ENCODE results near the gene DNAJC7.
A peak's percentile ranks its signal among the peaks of the same experiment; 100 is the strongest.

The DNAJC7 gene

DNA sequence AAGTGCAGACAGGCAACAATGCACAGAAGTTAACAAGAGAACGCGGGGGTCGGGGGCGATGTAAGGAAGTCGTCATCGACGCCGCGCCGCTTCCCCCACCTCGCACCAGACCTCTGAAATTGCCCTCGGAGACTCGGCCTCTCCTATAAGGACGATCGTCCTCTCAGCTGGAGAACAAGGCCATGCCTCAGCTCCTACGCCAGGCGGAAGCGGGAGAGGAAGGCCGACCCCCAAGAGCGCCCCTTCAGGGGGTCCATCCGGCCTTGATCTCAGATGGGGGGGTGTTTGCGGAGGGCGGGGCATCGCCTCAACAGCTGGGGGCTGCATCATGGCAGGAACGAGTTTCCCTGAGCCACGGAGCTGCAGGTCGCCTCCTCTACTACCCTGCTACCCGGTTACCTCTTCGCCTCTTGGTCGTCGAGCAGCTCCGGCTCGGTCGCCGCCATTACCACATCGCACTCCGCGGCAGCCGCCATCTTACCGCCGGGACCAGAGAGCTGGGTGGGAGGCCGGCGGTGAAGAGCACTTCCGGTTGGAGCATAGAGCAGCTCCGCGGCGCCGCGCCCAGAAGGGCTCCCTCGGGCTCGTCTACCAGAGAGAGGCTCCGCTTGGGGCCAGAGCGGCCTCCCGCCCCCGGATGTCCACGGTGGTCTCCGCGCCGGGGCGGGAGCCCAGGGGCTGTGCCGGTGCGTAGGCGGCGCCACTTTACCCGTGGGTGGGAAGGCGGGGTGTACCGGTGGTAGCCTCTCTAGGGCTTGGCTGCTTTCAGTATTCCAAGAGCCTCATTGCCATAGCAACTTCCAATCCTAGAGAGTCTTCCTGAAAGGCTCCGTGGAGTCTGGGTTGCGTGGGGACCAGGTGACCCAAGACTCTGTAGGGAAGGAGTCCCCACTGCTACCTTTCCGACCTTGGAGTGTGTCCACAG lies at the start of gene DNAJC7:
TSS of gene DNAJC7 (minus strand) at position 499 of the 925 bp plus-strand sequence. CDS start at position 476, 23 bp downstream.
- DNase-seq: peak; percentile 86

DNA sequence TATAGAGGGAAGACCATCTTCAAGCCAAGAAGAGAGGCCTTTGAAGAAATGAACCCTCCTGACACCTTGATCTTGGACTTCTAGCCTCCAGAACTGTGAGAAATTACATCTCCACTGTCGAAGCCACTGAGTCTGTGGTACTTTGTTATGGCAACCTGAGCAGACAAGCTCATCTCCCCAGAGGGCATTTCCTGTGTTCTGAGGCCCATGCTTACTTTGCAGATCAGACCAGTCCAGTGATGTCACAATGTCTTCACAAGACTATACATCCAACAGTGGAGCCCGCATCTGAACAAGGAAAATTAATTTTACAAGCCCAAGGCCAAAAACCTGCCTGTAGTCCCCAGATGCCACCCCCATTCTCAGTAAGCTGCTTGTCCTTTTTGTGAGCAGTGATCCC lies 48.0 kb upstream of the DNAJC7 start:
- DNase-seq: no peak

GRCh38 chr17:42062681-42063080 lies 45.4 kb upstream of the DNAJC7 start:
- no peak for DNase-seq

- no peak for DNase-seq
These were observed 44.6 kb upstream of the DNAJC7 start for GRCh38 chr17:42061646-42062487.

- DNase-seq: no peak
These were observed 43.0 kb upstream of the DNAJC7 start for GRCh38 chr17:42060231-42060630.

GRCh38 chr17:42059815-42060214 lies 42.6 kb upstream of the DNAJC7 start:
- DNase-seq: no peak

GRCh38 chr17:42058063-42058462 lies 40.8 kb upstream of the DNAJC7 start:
- DNase-seq: no peak

DNA sequence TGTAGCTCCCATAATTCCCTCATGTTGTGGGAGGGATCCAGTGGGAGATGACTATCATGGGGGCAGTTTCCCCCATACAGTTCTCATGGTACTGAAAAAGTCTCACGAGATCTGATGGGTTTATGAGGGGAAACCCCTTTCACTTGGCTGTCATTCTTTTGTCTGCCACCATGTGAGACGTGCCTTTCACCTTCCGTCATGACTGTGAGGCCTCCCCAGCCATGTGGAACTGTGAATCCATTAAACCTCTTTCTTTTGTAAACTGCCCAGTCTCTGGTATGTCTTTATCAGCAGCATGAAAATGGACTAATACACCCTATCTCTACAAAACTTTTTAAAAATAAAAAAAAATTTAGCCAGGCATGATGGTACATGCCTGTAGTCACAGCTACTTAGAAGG lies 39.4 kb upstream of the DNAJC7 start:
- no peak for DNase-seq

- no peak for DNase-seq
These were observed 38.3 kb upstream of the DNAJC7 start for GRCh38 chr17:42055496-42055895.

- DNase-seq: no peak
These were observed 37.8 kb upstream of the DNAJC7 start for GRCh38 chr17:42055027-42055426.

- no peak for DNase-seq
These were observed 36.7 kb upstream of the DNAJC7 start for GRCh38 chr17:42053731-42054500.

GRCh38 chr17:42052346-42052877 lies 35.2 kb upstream of the DNAJC7 start:
- DNase-seq: no peak

DNA sequence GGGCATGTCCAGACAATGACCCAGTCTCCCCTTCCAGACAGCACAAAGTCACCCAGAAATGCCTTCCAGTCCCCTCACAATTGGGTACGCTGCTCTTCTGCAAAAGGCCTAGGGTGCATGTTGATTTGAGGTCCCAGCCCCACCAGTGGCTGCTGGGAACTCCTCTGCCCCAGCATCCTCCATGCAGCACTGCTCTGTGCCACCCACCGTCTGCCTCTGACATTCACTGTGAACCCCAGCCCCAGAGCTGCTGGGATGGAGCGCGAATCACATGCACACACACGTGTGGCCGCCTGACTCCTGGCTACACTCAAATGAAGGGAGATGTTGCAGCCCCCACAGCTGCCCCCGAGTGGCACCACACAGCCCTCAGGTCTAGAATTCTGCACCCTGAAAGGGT lies 34.4 kb upstream of the DNAJC7 start:
- no peak for DNase-seq

DNA sequence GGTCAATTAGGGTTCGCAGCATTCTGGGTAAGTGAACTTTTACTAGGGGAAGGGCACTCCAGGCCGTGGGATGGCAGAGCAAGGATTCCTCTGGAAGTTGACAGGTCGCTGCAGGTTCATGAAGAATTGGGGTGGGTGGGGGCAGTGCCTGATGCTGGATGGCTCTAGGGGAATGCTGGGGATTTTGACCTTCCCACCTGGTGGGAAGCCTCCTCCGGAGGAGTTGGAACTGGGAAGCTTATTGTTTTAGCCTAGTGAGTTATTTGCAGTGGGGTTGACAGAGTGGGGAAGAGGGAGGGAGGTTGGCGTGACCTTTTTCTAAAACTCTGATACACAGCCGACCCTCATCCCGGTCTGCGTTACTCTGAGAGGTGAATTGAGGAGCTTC lies 33.8 kb upstream of the DNAJC7 start:
- no peak for DNase-seq

GRCh38 chr17:42050393-42051012 lies 33.3 kb upstream of the DNAJC7 start, which contains the start of gene C17orf113:
Gene C17orf113 (minus strand): TSS chr17:42050601. CDS start chr17:42043376, 7,225 bp downstream.
- peak; percentile 2 for DNase-seq

DNA sequence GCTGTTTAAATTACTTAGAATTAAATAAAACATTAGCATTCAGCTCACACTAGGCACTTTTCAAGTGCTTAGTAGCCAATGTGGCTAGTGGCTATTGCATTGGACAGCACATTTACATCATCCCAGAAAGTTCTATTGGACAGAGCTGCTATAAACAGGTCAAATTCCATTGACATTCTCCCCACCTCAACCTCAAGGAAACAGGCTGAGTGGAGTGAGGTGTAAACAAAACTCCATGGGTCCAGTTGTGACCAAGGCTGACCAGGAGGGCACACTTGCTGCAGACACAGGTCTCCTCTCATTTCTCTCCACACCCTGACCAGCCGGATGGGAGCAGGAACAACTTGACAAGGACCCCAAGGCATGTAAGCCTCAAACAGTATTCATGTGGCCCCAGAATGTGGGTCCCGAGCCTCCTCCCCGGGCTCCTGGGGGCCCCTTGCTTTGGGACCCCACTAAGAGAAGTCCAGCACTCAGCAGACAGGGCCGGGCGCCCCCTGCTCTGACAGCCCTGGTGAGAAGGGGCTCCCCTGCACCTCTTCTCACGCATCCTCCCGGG lies 32.7 kb upstream of the DNAJC7 start:
- no peak for DNase-seq

DNA sequence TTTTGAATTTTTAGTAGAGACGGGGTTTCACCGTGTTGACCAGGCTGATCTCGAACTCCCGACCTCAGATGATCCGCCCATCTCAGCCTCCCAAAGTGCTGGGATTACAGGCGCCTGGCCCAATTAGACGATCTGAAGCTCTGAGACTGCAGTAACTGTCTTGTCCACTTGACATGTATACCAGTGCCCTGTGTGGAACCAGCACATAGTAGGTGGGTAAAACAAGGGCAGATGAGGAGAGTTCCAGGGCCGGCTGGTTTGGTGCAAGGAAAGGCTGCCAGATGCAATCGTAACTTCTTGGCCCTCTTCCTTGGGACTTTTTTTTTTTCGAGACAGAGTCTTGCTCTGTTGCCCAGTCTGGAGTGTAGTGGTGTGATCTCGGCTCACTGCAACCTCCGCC lies 30.1 kb upstream of the DNAJC7 start:
- no peak for DNase-seq

DNA sequence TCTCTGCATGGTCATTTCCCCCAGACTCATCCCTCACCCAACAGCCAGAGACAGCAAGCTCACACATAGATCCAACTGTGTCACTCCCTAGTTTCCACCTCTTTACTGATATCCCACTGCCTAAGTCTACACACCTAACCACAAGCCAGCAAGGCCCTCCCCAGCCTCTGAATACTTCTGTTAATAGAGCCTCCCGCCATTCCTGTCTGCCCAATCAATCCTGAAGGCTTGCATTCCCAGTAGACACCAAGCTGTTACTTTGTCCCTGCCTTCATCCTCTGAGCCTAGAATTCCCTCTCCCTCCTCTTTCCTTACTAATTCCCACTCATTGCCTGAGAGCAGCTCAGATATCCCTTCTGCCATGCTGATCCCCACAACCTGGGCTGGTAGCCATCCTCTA lies 28.5 kb upstream of the DNAJC7 start:
- DNase-seq: no peak

DNA sequence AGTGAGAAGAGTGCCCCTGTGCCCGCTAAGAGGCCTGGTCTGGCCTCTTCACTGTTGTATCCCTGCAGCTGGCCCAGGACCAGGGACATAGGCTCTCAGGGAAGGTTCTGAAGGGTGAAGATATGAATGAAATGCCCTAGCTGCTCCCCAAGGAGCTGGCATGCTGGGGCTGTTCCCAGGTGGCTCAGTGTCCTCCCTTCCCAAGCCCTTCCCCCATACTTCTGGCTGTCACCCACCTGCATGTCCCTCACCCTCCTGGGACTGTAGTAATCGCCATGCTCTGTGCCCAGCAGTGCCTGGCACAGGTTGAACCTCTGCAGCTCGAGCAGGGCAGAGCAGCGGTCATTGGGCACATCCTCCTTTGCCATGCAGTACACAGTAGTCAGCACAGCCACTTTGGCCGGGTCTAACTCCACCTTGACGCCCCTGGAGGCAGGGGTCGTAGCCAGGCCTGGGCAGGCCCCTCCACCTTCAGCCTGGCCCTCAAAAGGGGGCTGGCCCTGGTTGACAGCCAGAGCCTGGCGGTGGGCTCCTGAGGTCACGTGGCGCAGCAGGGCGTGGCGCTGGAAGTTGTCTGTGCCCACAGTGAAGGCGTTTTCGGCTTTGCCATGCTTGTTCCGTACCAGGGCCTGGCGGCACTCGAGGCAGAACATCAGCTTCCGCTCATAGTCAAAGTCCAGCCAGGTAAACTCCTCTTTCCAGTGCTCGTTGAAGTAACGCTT lies 25.5 kb upstream of the DNAJC7 start:
- DNase-seq: no peak

DNA sequence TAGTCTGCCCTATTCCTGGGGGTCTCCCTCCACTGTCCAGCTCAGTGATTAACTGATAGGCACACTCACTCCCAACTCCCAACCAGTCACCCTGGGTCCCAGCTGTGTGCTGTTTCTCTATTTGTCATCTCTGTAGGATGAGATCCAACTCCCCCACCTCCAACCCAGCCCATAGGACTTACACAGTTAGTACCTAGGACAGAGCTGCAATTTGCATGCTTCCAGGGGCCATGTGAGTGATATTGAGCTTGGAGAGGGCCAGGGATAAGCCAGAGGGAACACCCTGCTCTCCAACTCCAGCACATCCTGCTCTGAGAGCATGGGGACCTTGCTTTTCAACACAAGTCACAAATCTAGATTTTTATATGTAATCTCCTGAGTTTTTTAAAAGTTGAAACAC lies 24.4 kb upstream of the DNAJC7 start:
- no peak for DNase-seq

- no peak for DNase-seq
These were observed 23.6 kb upstream of the DNAJC7 start for GRCh38 chr17:42040818-42041217.

All from NCI-H2029 (cell line).